Tongue (tissue), 2 donors: ENCODE results near the gene TUBGCP3. TPM values are rescaled to one million over a fixed set of nuclear protein-coding genes. Genes with fewer than 3 reads are reported as not detected.
"Not testable (repeated sequence)": the region's sequence is repeated elsewhere in the genome, so short reads cannot be mapped to it uniquely, and the experiment has no call there.

Experiments
- DNase-seq: peaks from one replicate; pipeline ENCODE4 v3.0.0-alpha.2; 2015
- total RNA-seq: library from RNA; depleted of rRNA; stranded (reverse); fragments of >200 nt; gene quantifications from one replicate; pipeline ENCODE4 v1.2.3, GENCODE V29; 2014

The TUBGCP3 gene
- total RNA-seq, 1 donor from 2014 or later: 37.0 TPM

- no peak for DNase-seq
Observed at GRCh38 chr13:112579310-112579843, 8.6 kb downstream of the TUBGCP3 start.

- no peak for DNase-seq
Observed at GRCh38 chr13:112576768-112577167, 11.2 kb downstream of the TUBGCP3 start.

- no peak for DNase-seq
Observed at GRCh38 chr13:112576191-112576590, 11.8 kb downstream of the TUBGCP3 start.

- DNase-seq: no peak
Observed at GRCh38 chr13:112575675-112576074, 12.3 kb downstream of the TUBGCP3 start.

DNA sequence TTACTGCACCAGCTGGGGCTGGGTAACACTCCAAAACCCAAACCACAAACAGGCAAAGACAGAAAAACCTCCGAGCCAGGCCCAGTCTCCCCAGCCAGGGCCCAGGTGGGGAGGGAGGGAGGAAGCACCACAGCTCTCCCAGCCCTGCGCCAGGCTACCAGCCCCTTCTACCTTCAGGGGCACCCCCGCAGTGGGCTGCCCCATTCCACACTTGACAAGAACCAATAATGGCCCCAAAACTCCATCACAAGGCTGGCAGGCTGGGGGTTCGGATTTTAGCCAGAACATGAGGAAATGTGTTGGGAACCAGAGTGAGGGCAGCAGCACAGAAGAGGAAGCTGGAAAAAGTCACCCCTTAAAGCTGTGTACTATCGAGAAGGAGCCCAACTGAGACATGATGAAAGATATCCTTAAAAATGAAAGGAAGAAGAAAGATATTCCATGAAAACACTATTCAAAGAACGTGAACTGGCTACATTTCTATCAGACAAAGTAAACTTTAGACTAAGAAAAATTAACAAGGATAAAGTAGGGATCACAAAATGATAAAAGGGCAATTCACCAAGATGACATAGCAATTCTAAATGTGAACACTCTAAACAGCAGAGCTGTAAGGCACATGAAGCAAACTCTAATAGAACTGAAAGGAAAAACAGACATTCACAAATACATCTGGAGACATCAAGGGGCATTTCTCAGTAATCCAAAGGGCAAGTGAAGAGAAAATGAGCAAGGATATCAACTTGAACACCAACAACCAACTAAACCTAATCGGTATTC lies 12.9 kb downstream of the TUBGCP3 start:
- DNase-seq: no peak

DNA sequence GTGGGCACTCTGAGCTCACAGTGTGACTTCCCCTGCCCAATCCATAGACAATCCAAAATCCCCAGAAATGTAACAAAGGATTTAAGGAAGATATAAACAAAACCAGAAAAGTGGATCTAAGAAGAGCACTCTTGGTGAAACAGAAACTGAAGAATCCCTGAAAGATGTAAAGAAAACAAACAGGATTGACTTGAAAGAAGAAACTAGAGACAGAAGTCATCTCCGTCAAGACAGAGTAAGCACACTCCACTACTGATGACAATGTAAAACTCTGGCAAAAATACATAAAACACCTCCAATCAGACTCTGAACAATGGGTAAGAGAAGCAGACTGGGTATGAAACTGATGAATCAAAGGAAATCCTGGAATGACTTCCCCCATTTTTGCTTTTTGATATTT lies 13.5 kb downstream of the TUBGCP3 start:
- DNase-seq: no peak

- no peak for DNase-seq
Observed at GRCh38 chr13:112573710-112574109, 14.2 kb downstream of the TUBGCP3 start.

GRCh38 chr13:112572366-112572765 lies 15.6 kb downstream of the TUBGCP3 start:
- no peak for DNase-seq

- no peak for DNase-seq
Observed at GRCh38 chr13:112569821-112570220, 18.1 kb downstream of the TUBGCP3 start.

DNA sequence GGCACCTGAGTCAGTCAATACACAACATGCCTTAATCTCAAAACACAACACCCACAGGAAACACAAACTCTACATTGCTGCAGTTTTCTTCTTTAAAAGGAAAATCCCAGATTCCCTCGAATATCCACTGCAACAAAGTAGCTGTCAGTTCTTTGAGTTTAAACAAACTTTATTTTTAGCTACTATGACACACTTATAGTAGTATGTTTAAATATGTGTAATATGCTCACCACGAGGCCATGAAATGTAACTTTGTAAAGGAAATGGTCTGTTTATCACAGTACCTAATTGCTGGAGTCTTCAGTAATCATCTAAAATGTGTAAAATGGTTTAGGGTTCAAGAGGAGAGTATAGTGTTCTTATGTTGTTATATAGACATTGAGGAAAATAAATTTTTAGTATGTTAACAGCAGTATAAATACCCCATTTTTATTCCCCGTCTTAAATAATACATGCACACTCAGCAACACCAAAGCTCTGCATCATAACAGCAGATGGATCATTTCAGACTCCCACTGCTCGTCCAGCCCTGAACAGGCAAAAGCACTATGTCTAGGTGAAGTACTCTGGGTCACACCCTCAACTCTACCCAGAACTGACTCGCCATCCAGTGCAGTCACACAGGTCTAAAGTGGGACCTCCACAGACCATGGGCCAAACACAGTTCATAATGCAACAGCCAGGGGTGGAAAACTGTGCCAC lies 20.6 kb downstream of the TUBGCP3 start:
- no peak for DNase-seq

- DNase-seq: no peak
Observed at GRCh38 chr13:112562786-112563383, 25.1 kb downstream of the TUBGCP3 start.

- no peak for DNase-seq
Observed at GRCh38 chr13:112562254-112562653, 25.7 kb downstream of the TUBGCP3 start.

DNA sequence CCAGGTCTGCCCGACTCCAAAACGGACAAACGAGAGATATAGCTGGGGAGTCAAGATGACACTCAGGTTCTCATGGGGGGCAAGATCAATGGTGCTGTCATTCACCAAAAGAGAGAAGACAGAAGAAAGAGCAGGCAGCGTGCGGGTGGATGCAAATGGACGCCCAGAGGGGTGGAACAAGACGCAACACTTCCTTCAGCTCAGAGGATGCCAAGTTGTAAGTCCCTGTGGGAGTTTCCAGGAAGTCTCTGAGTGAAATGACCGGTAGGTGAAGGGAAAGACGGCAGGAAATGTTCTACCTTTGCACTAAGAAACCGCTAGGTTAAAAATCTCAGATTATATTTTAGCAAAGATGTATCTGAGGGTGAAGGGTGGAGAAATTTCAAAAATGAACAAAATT lies 26.5 kb downstream of the TUBGCP3 start:
- DNase-seq: peak; percentile 2

- no peak for DNase-seq
Observed at GRCh38 chr13:112558696-112559418, 29.1 kb downstream of the TUBGCP3 start.

GRCh38 chr13:112556600-112556999 lies 31.4 kb downstream of the TUBGCP3 start:
- DNase-seq: no peak

DNA sequence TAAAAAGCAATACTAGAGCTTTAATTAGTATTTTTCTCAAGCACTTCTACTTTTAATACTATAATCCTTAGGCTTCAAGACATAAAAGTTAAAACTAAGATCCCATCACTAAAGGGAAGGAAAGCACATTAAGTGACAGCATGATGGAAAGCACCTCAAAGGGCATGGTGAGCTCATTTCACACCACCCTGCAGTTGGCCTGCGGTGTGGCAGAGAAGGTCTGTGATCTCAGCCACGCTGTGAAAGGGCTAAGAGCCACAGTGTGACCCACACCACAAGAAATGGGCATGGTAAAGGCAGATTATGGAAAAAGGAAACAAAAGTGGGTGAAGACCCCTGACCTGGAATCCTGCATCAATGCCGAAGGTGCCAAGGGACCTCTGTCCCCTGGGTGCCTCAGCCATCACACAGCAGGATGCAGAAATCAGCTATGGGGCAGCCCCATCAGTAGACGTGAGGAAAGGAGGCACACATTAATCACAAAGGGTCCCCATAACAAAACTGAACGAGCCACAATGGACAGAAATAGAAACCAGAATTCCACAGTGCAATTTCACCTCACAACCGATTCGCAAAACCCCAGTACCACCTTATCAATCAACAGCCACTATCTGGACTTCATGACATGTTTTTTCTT lies 33.6 kb downstream of the TUBGCP3 start:
- no peak for DNase-seq

DNA sequence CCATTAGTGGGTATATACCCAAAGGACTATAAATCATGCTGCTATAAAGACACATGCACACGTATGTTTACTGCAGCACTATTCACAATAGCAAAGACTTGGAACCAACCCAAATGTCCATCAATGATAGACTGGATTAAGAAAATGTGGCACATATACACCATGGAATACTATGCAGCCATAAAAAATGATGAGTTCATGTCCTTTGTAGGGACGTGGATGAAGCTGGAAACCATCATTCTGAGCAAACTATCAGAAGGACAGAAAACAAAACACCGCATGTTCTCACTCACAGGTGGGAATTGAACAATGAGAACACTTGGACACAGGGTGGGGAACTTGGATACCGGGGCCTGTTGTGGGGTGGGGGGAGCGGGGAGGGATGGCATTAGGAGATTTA lies 39.0 kb downstream of the TUBGCP3 start:
- not testable (repeated sequence) for DNase-seq

DNA sequence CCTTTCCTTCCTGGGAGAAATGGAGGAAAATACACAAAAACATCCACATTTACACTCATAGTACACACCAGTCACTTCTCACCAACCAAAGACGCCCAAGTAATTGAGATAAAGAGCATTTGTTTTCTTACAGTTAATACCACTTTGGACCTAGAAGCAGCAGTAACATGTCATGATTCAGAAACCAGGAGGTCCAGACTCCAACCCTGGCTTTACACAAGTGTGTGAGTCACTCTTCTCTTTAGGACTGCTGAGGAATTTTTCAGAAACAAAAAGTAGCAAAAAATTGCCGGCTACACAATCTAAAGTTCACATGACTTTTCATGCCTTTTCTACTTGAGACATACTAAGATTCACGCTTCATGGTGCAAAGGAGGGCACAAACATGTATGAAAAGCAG lies 42.1 kb downstream of the TUBGCP3 start:
- no peak for DNase-seq

DNA sequence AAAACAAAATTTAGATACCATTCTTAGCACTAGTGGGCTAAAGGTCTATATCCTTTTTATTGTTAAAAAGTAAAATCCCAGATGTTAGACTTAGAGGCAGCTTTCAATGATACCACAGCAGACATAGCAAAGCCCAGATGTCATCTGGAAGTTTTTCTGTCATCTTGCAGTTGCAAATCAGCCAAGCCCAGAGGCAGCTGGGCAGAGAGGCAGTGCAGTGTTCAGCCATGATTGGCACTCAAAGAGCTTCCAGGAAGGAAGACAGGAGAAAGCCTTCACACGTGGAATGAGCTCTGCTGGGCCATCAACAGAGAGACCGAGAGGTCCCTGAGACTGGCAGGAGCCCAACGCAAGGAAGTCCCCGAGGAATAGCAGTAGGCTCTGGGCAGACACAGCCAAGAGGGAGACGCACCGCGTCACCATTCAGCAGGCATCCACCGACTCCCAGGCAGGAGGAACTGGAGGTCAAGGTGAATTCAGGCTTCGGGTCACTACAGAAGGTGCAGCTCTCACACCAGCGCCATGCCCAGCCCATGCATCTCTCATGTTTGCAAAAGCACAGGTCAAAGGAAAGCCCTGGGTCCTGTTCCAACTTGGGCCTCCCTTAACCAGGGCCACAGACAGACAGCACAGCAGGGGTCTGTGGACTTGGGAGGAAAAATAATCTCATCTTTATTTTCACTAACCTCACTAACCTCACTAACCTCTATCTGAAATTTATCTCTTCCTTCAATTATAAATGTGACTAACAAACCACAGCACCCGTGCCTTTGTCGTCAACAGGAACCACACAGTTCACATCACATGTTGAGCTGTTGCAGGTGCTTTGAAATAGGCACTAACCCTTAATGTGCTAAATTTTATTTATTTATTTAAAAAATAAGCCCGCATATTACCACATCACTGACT lies 54.9 kb downstream of the TUBGCP3 start:
- no peak for DNase-seq

- peak; percentile 9 for DNase-seq
Observed at GRCh38 chr13:112531263-112531794, 56.6 kb downstream of the TUBGCP3 start.

DNA sequence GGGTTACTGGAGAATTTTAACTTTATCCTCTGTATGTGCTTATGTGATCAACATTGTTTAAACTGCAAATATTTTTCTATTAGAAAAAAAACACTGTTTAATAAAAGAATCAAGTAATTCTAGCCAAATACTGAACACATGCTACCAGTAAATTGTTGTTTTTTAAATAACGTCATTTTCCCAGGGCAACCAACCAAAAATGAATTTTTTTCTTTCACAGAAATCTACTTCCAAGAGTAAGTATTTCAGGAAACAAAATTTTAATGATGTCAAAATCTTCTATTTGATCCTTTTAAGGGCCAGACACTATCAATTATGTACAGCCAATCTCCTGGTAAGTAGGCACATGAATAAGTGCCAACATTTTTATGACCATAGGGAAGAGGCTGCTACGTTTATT lies 57.1 kb downstream of the TUBGCP3 start:
- DNase-seq: no peak
